Right renal cortex interstitium (tissue), 3 donors: ENCODE results near the gene BPIFB2. TPM values are rescaled to one million over a fixed set of nuclear protein-coding genes. Genes with fewer than 3 reads are reported as not detected.
"Not testable (repeated sequence)": the region's sequence is repeated elsewhere in the genome, so short reads cannot be mapped to it uniquely, and the experiment has no call there.

Experiments used
- DNase-seq, 3 donors: peaks; one replicate each; pipeline ENCODE4 v3.0.0-alpha.2; 2013; ENCODE audit warnings: low read depth in 3 of 3, low spot score in 2 of 3
- polyA plus RNA-seq, 3 donors: library from polyadenylated mRNA; unstranded; fragments of 120-200 nt; gene quantifications; one replicate each; pipeline ENCODE4 v1.2.1, GENCODE V29; 2013; ENCODE audit not compliant: insufficient read length in 3 of 3

BPIFB2 gene
- polyA plus RNA-seq, 3 donors: not detected

DNA sequence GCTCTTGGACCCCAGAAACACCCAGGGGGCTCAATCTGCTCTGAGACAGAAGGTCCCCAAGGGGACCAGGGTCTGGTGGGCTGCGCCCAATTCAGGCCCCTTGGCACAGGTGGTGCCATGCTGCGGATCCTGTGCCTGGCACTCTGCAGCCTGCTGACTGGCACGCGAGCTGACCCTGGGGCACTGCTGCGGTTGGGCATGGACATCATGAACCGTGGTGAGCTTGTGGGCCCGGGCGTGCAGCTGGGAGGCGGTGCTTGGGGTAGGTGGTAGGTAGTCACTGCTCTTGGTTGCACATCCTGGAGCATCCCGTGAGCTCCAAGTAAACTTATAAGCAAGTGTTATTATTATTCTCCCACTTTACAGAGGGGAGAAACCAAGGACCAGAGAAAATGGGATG is 24.0 kb downstream of the BPIFB2 start, which contains the start of gene BPIFB6:
Gene BPIFB6, plus strand, starts transcription at position 118 of the 400 bp plus-strand sequence. Its CDS starts 0 bp downstream, at position 118.
- no peak for DNase-seq

DNA sequence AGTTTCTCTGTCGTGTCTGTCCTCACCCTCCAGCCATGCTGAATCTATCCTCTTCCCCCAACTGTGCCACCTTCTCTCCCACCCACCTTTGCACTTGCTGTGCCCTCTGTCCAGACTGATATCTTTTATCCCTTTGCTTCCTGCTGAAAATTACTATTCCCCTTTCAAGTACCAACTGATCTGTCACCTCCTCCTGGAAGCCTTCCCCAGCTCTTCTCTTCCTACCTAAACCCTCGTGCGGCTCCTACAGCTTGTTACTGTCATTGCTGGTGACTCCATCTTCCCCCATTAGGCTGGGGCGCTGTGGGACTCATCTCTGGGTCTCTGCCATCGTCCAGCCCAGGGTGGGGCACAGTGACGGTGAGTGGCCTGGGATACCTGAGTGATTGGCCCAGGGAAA is 25.1 kb downstream of the BPIFB2 start:
- DNase-seq: no peak

DNA sequence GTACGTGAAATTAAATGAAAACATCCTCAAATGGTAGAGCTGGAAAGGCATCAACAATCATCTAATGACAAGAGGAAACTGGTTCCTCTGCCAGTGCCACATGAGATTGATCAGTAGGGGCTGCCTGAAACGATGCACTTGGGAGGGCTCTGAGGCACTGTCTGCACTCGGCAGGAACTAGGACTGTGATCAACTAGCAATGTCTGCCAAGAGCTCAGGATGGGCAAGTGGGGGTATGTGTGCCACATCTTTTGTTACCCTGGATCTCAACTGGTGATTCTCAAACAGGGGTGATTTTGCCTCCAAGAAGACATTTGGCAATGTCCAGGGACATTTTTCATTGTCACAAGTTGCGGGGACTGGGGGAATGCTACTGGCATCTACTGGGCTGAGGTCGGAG is 25.9 kb downstream of the BPIFB2 start:
- no peak for DNase-seq

DNA sequence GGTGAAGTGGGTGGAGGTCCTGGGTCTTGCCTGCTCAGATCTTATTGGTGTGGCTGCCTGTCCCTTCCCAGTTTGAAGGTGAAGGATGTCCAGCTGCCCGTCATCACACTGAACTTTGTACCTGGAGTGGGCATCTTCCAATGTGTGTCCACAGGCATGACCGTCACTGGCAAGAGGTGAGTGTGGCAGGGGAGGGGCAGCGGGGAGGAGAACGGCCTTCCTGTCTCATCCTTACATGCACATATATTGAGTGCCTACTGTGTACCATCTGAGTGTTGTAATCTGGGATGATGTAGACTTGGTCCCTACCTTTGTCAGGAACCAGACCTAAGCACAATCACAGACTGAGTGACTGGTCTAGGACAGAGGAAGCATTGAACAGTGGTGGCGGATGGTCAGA is 26.6 kb downstream of the BPIFB2 start:
- DNase-seq: no peak

DNA sequence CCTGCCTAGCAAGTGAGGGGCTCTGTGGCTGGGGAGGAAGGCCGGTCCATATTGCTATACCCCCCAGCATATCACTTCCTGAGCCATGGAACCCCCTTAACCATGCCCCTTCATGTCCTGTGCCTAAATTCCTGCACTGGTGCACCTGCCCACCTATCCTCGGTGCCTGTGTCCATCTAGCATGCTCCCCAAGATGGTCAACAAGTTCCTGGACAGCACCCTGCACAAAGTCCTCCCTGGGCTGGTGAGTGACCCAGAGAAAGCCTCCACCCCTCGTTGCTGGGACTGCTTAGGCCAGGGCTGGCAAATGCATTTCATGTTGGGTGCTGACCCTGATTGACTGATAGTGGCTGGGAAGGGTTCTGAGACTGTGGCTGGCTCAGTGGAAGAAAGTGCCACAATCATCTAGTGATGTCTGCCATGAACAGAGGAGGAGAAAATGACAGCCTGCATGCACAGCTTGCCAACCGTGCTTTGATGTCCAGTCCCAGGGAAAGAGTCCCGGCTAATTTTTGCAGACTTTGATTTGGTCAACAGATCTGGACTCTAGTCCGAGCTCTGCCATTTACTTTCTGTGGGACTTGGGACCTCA is 27.5 kb downstream of the BPIFB2 start:
- DNase-seq: no peak

DNA sequence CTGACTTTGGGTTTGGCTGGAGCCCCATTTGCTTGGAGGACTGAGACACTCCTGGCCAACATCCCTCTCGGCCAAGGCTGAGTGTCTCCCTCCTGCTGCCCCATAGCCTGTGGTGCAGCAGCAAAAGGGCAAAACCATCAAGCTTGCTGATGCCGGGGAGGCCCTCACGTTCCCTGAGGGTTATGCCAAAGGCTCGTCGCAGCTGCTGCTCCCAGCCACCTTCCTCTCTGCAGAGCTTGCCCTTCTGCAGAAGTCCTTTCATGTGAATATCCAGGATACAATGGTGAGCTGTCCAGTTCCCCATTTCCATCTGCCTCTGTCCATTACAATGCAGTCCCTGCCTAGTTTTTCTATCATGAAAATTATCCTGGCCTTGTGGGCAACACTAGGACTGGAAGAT is 30.0 kb downstream of the BPIFB2 start:
- DNase-seq: no peak

DNA sequence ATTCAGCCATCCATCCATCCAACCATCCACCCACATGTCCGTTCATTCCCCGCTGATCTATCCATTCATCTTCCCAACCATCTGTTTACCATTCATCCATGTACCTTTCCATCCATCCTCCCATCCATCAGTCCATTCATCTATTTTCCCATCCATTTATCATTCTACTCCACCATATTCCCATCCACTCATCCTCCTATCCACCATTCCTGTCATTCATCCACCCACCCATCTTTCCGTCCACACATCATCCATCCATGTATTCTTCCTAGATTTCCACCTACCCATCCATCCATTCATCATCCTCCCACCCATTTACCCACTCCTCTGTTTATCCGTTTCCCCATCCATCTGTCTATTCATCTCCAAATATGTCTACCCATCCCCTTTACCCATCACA is 30.7 kb downstream of the BPIFB2 start:
- DNase-seq: no peak

DNA sequence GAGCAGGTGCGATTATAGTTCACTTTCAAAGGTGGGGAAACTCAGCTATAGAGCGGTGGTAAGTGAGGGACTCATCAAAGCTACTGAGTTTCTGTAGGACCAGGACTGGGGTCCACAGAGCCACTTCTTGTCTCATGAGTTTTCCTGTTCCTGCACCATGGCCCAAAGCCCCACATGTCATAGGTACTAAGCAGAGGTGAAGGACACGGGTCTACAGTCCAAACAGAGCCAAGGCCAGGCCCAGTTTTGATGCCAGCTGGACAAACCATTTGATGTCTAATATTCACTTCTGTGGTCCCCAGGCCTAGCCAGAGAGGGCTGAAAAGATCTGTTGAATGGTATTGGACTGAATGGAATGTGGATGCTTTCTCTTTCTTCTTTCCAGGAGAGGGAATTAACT is 34.9 kb downstream of the BPIFB2 start:
- DNase-seq: no peak

DNA sequence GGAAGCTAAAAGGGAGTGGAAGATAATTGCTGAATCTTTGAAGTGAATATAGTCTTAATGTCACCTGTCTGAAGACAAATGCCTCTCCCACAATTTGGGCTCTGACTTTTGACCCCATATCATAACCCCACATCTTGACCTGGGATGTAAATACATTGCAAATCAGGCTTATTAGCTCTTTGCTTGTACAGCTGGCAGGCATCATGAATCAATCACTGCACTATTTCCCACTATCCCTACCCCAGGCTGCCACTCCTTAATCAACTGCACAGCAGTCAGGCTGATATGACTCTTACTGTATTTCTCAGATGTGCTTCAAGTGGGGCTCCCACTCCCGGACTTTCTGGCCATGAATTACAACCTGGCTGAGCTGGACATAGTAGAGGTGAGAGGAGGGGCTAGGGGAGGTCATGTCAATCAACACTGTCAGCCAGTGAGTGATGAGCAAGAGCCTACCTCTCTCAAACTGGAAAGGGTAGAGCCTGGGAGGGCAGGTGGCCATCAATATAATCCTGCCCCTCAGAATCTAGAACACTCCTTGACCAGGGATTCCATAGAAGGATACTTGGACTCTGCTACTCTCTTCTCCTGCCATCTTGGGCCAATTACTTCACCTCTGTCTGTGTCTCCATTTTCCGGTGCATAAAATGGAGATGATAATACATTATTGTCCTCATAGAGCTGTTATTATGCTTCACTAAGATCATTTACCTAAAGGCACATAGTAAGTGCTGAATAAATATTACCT is 35.7 kb downstream of the BPIFB2 start:
- no peak for DNase-seq

DNA sequence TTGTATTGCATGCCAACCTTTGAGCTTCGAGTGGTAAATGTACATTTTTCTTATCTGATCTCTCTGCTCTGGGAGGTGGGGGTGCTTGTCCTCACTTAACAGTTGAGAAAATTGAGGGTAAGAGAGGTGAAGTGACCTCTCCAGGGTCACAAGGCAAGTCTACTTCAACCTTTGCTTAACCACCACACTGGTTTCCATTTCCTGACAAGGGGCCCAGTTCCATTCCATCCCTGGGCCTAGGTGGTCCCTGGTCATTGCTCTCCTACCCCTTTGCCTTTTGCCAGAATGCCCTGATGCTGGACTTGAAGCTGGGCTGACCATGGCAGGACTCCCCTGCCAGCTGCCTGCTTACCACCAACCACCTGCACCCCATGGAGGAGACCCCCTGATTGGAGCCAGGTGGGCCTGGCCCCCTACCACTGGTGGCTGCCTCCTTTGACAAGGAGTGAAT is 36.3 kb downstream of the BPIFB2 start:
- no peak for DNase-seq

DNA sequence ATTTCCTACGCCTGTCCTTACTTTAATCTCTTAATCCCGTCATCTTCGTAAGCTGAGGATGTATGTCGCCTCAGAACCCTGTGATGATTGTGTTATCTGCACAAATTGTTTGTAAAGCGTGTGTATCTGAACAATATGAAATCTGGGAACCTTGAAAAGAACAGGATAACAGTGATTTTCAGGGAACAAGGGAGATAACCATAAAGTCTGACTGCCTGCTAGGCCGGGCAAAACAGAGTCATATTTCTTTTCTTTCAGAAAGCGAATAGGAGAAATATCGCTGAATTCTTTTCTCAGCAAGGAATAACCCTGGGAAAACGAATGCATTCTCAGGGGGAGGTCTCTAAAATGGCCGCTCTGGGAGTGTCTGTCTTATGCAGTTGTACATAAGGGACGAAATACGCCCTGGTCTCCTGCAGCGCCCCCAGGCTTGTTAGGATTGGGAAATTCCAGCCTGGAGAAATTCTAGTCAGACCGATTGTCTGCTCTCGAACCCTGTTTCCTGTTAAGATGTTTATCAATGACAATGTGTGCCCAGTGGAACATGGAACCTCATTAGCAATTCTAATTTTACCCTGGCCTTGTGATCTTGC is 37.7 kb downstream of the BPIFB2 start:
- not testable (repeated sequence) for DNase-seq

DNA sequence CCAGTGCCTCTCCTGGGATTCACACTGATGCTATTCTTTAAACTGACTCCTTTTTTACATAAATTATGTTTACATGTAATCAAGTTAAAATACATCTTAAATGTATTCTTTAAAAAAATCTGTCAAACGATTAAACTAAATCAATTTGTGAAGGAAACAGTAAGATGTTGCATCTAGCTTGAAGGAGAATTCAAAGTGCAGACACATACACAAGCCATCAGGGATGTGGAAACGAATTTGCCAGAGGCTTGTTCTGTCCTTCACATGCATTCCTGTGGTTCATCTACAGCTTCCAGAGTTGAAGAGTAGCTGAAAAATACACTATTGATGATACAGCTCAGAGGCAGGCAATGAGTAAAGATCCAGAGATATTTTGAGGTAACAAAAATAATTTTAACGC is 38.9 kb downstream of the BPIFB2 start:
- DNase-seq: no peak

DNA sequence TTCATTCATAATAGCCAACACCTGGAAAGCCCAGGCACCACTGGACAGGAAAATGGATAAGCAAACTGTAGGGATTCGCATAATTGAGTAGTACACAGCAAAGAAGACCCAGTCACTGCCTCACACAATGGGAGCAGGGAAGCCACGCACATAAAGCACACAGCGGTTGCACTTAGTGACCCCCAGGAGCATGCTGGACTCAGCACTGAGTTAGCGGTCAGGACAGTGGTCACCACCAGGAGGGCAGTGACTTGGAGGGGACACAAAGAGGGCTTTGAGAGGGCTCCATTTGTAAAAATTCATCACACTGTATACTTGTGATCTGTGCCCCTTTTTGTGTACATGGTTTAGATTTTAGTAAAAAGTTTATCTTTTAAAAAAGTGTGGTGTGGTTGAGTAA is 43.8 kb downstream of the BPIFB2 start:
- no peak for DNase-seq

DNA sequence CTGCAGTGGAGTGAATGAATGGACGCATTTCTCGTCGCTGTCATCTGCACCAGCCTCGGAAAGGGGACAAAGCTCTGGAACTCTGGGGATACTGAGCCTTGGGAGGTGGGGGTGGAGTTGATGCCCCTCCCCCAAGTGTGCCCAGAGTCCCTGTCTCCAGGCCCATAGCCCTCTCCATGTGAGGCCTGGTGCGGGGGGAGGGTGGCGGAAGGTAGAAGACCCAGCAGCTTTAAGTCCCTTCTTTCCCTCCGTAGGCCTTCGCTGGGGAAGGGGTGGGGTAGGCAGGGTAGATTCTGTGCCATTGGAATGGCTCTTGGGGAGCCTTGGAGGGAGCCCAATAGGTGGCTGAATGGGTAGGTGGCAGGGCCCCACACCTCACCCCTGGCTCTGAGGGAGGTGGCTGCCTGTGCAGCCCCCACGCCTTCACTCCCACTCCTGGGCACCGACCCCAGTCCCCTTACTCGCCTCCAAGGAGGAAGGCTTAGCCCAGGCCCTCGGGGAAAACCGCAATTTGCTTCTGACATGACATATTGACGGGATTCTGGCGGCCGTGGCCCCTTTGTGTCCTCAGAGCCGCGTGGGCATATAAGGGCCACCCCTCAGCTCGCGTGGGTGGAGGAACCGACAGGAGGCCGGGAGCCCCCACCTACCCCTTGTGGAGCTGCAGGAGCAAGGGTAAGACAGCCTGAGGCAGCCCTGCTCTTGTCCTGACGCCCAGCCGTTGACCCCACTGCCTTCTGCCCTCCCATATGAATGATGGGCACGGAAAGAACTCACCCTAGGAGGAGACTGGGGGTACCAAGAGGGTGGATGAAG is 46.0 kb downstream of the BPIFB2 start, which contains the start of gene BPIFB3:
Gene BPIFB3, plus strand, starts transcription at position 613 of the 816 bp plus-strand sequence. CDS start 1,533 bp downstream, outside the sequence.
- no peak for DNase-seq

DNA sequence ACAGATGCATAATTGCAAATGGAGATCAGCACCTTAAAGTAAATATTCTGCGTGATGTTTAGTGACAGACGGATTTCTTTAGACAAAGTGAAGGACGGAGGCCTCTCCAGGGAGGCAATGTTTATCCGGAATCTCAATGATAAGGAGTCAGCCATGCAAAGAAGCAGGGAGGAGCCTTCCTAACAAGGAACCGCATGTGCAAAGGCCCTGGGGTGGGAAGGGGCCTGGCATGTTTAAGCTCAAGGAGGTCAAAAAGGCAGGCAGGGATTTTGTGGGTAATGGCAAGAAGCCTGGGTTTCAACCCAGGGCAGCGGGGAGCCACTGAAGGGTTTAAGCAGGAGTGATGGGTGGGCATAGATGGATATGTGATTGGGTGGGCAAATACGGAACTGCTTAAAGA is 46.9 kb downstream of the BPIFB2 start:
- no peak for DNase-seq

DNA sequence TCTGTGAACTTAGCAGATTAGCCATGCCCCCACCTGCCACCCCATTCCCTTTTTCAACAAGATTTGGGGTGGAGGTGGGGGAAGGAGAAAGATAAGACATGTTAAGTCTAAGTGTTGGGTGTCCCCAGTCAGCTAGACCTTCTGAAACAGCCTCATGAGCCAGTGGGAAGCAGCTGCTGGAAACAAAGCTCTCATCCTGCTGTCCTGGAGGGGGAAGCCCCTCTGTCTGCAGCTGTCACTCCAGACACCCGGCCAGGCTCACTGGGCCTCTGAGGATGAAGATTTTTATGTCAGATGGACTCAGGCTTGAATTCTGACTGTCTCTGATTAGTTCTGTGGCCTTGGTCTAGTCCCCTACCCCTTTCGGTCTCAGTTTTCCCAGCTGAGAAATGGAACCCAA is 47.3 kb downstream of the BPIFB2 start:
- no peak for DNase-seq

DNA sequence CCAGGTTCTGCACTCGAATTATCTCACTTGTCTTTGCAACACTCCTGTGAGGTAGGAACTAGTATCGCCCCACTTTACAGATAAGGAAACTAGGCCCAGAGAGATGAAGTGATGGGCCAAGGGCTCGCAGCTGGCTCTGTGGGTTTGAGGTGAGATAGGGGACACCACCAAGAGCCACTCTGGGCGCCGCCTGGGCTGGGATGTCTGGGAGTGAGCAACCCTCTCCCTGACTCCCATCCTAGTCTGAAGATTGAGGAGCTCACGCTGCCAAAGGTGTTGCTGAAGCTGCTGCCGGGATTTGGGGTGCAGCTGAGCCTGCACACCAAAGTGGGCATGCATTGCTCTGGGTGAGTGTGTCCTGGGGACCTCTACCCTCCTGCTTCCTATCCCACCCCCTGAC is 51.6 kb downstream of the BPIFB2 start:
- DNase-seq: no peak

DNA sequence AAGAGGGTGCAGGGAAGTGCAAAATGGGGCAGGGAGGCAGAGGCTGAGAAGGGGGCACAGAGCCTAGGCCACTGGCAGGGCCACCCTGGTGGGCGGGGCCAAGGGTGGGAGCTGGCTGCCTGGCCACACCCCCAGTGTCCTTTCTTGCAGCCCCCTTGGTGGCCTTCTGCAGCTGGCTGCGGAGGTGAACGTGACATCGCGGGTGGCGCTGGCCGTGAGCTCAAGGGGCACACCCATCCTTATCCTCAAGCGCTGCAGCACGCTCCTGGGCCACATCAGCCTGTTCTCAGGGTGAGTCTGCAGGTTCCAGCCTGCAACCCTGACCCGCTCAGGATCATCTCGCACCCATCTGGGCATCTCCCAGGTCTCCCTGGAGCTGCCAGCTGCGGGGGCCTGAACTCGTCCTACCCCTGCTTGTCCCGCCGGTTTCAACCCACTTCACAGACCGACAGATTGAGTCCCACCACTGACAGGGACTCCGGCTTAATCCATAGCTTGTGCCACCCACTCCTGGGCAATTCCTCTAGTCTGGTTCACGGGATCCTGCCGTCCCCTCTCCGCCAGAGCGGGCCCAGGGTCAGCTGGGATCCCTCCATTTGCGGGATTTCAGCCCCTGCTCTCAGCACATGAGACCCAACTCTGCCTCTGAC is 52.4 kb downstream of the BPIFB2 start:
- DNase-seq: no peak

DNA sequence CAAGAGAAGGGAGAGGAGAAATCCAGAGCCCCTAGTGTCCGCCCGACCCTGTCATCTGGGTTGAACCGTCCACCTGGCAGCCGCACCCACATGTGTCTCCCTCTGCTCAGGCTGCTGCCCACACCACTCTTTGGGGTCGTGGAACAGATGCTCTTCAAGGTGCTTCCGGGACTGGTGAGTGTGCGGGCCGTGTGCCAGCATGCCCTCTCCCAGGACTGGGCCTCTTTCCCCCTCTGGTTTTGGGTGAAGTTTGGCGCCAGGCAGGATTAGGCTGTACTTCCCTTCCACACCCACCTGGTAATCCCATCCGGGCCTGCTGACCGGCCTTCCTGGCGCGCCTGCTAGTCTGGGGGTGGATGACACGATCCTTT is 54.1 kb downstream of the BPIFB2 start:
- DNase-seq: no peak

DNA sequence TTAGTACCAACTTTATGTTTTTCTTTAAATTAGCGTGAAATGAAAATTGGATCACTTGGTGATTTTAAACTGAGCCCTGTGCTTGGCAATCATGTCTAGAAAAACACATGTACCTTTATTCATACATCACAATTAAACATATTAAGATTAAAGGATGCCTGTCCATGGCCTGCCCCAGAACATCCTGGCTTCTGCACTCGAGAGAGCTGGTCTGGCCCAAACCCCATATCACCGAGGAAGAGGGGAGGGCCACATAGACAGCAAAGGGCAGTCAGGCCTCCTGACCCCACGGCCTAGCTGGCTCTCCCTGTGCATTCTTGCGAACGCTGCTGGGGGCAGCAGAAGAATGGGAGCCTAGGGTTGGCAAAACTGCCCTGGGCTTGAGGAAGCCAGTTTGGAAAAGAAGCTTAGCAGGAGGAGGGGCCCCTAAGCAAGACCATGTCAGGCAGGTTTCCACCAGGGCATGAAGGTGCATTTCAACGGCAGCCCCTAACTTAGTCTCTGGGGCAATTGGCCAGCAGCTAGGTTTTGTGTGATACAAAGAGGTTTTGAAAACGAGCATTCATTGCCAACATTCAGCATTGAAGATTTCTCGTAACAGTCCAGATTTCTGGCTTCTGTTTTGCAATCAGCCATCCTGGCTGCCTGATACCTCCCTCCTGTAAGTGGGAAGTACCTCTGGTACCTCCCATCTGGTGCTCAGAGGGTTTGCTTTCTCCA is 54.8 kb downstream of the BPIFB2 start:
- no peak for DNase-seq
